SK-N-SH (cell line): ENCODE data around the gene NPIPB2.

ENCODE experiments used
- CTCF ChIP-seq: fragments of 200-600 bp; sonication (generic); IDR thresholded peaks from 2 replicates; pipeline ENCODE4 v1.6.1; 2017; ENCODE audit warnings: antibody characterized with exemption, mild to moderate bottlenecking, moderate library complexity
- FOXM1 ChIP-seq: IDR thresholded peaks from 2 replicates; pipeline ENCODE4 v1.4.0; 2012; ENCODE audit warnings: low read depth, mild to moderate bottlenecking
- GABPA ChIP-seq: IDR thresholded peaks from 2 replicates; pipeline ENCODE4 v1.4.0; 2012; ENCODE audit warnings: low read depth, mild to moderate bottlenecking
- JUND ChIP-seq: IDR thresholded peaks from 2 replicates; pipeline ENCODE4 v1.4.0; 2012
- MAX ChIP-seq: IDR thresholded peaks from 2 replicates; pipeline ENCODE4 v1.4.0; 2012; ENCODE audit warnings: low read depth
- NRF1 ChIP-seq: IDR thresholded peaks from 2 replicates; pipeline ENCODE4 v1.6.1; 2012; ENCODE audit warnings: low read depth, mild to moderate bottlenecking, low read length
- POLR2AphosphoS5 ChIP-seq: IDR thresholded peaks from 2 replicates; pipeline ENCODE4 v1.6.1; 2012; ENCODE audit warnings: low read depth, low read length
- RAD21 ChIP-seq: IDR thresholded peaks from 2 replicates; pipeline ENCODE4 v1.6.1; 2012; ENCODE audit warnings: mild to moderate bottlenecking, low read length
- RCOR1 ChIP-seq: fragments of 150-350 bp; IDR thresholded peaks from 2 replicates; pipeline ENCODE4 v1.6.1; 2017; ENCODE audit warnings: antibody characterized with exemption, low read length
- TAF1 ChIP-seq: IDR thresholded peaks from 2 replicates; pipeline ENCODE4 v1.6.1; 2012; ENCODE audit warnings: low read depth, mild to moderate bottlenecking, low read length, moderate library complexity, borderline replicate concordance
- TEAD4 ChIP-seq: IDR thresholded peaks from 2 replicates; pipeline ENCODE4 v1.4.0; 2012; ENCODE audit warnings: mild to moderate bottlenecking, borderline replicate concordance; ENCODE audit not compliant: insufficient read depth
- USF1 ChIP-seq: IDR thresholded peaks from 2 replicates; pipeline ENCODE4 v1.4.0; 2012; ENCODE audit warnings: low read depth, borderline replicate concordance
- USF2 ChIP-seq: fragments of 150-350 bp; IDR thresholded peaks from 2 replicates; pipeline ENCODE4 v1.6.1; 2017; ENCODE audit warnings: antibody characterized with exemption, low read length, low read depth, borderline replicate concordance
- YY1 ChIP-seq: IDR thresholded peaks from 2 replicates; pipeline ENCODE4 v1.4.0; 2012; ENCODE audit warnings: low read depth, mild to moderate bottlenecking

- TF ChIP-seq FOXM1, result no peak
- no peak for TF ChIP-seq CTCF
- TF ChIP-seq MAX, result no peak
- no peak for TF ChIP-seq POLR2AphosphoS5
- TF ChIP-seq USF2, result no peak
- TF ChIP-seq TEAD4, result no peak
- TF ChIP-seq GABPA, result no peak
- TF ChIP-seq TAF1, result no peak
- TF ChIP-seq YY1, result no peak
- no peak for TF ChIP-seq RCOR1
- TF ChIP-seq NRF1, result no peak
- no peak for TF ChIP-seq JUND
- TF ChIP-seq USF1, result no peak
- no peak for TF ChIP-seq RAD21
These were observed 55.0 kb downstream of the NPIPB2 start for GRCh38 chr16:11886881-11887280.
